Stomach smooth muscle (tissue), 2 donors: ENCODE measurements around the gene KHK.
A peak's percentile ranks its signal among the peaks of the same experiment; 100 is the strongest.

Source experiments
- H3K27ac ChIP-seq: one replicate; pipeline ENCODE4 v1.7.0; 2013; ENCODE audit warnings: mild to moderate bottlenecking, low read length, inconsistent platforms
- H3K27me3 ChIP-seq, 2 donors: one replicate each; pipeline ENCODE4 v1.7.0; 2013; ENCODE audit warnings: low read length in 2 of 2; ENCODE audit not compliant: insufficient read depth in 2 of 2, control insufficient read depth in 1 of 2
- H3K36me3 ChIP-seq, 2 donors: one replicate each; pipeline ENCODE4 v1.7.0; 2013; ENCODE audit warnings: low read length in 2 of 2; ENCODE audit not compliant: control insufficient read depth in 2 of 2, insufficient read depth in 2 of 2
- H3K4me1 ChIP-seq: one replicate; pipeline ENCODE4 v1.7.0; 2013; ENCODE audit warnings: low read length; ENCODE audit not compliant: control insufficient read depth, insufficient read depth
- H3K4me3 ChIP-seq, 2 donors: one replicate each; pipeline ENCODE4 v1.7.0; 2013; ENCODE audit warnings: low read length in 2 of 2
- H3K9ac ChIP-seq, 2 donors: one replicate each; pipeline ENCODE4 v1.7.0; 2013; ENCODE audit warnings: low read length in 2 of 2, mild to moderate bottlenecking in 1 of 2
- H3K9me3 ChIP-seq, 2 donors: one replicate each; pipeline ENCODE4 v1.7.0; 2013; ENCODE audit warnings: low read length in 2 of 2; ENCODE audit not compliant: control insufficient read depth in 2 of 2
- donor health status: healthy.
- donor health status: Pancreatic carcinoma.

Gene KHK

GRCh38 chr2:27049422-27050280 lies 36.9 kb upstream of the KHK start:
- H3K27me3 ChIP-seq: no peaks in the 10 kb centered on the region
- H3K36me3 ChIP-seq: peaks cover 8 to 11% of the 10 kb centered on the region in 2 donors
- peak overlapping the region; percentile 78 to 97 for H3K4me3 ChIP-seq
- H3K4me1 ChIP-seq: peaks cover 23% of the 10 kb centered on the region
- H3K27ac ChIP-seq: peak overlapping the region; percentile 75
- no peaks in the 10 kb centered on the region for H3K9me3 ChIP-seq
- H3K9ac ChIP-seq: peak overlapping the region; percentile 74 to 77

DNA sequence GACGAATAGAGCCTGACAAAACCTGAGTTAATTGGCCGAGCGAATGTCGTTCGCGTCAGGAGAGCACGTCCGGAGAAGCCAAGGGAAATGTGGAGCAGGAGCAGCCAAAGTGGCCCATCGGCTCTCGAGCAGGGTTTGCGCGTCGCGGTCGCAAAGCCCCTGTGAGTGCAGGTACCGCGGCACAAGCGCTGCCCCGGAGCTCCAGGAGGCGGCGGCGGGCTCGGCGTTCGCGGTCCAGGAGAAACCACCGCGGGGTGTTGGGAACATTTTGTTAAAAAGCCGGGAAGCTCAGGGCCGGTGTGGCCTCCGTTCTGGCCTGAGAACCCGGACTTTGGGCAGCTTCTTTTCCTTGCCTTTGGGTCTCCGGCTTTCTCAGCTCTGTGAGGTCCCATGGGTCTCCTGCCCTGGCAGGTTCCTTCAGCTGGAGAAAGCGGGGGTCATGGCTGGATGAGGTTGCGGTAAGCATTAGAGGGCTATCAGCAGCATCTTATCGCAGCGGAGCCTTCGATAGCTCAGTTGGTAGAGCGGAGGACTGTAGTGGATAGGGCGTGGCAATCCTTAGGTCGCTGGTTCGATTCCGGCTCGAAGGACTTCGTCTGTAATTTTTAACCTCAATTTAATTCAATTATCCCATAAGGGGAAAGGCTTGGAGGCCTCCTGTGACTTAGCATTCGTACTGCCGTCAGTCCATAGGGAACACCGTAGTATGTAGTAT lies 36.1 kb upstream of the KHK start:
- peaks cover 16 to 18% of the 10 kb centered on the region in 2 donors for H3K36me3 ChIP-seq
- peak overlapping the region; percentile 74 to 77 for H3K9ac ChIP-seq
- H3K4me3 ChIP-seq: peak overlapping the region; percentile 78 to 97
- H3K9me3 ChIP-seq: no peaks in the 10 kb centered on the region
- peak overlapping the region; percentile 75 for H3K27ac ChIP-seq
- H3K4me1 ChIP-seq: peaks cover 23% of the 10 kb centered on the region
- H3K27me3 ChIP-seq: no peaks in the 10 kb centered on the region

GRCh38 chr2:27050996-27051901 lies 35.3 kb upstream of the KHK start, which contains the start of gene AGBL5:
Gene AGBL5 (plus strand): TSS chr2:27051668. CDS start chr2:27052959, 1,291 bp downstream.
- Histone ChIP-seq H3K9me3 (no peaks in the 10 kb centered on the region), H3K4me1 (peaks cover 23% of the 10 kb centered on the region), H3K36me3 (peaks cover 24 to 25% of the 10 kb centered on the region in 2 donors), H3K9ac (peak within 1 kb of the TSS; percentile 76 to 77), H3K27me3 (no peaks in the 10 kb centered on the region), H3K4me3 (peak within 1 kb of the TSS; percentile 78 to 97), H3K27ac (peak within 1 kb of the TSS; percentile 75)

DNA sequence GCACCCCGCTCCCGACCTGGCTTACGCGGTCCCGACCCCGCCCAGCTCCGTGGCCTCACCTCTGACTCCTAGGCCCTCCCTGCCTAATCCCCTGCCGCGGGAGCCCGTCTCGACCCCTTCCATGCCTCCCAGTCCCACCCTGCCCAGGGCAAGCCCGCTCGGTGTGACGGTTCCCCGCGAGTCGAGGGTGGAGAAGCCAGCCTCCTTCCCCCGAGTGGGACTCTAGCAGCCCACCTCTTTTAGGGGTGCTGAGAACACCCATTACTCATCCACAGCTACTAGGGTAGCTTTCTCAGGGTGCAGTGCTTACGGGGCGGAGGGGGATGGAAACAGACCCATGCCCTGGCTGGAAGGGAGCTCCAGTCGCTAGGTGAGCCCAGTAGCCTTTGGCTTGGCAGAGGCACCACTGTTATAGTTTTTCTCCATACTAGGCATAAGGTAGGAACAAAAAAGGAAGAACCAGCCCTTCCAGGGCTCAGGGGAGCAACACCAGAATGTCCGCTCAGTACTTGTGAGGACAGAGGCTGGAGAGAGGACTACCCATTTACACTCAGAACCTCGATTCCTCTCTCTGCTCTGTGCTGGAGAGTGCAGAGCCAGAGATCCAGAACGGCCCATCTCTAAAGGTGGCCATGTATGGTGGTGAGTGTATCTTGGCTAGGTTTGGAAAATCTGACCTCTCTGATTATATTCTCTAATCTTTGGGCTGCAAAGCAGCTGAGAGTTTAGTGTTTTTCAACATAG lies 34.5 kb upstream of the KHK start:
- Histone ChIP-seq H3K4me3 (peak overlapping the region; percentile 73 to 78), H3K27me3 (no peaks in the 10 kb centered on the region), H3K9ac (peak overlapping the region; percentile 76 to 77), H3K36me3 (peaks cover 30 to 31% of the 10 kb centered on the region in 2 donors), H3K27ac (peak overlapping the region; percentile 75), H3K9me3 (no peaks in the 10 kb centered on the region), H3K4me1 (peaks cover 23% of the 10 kb centered on the region)

DNA sequence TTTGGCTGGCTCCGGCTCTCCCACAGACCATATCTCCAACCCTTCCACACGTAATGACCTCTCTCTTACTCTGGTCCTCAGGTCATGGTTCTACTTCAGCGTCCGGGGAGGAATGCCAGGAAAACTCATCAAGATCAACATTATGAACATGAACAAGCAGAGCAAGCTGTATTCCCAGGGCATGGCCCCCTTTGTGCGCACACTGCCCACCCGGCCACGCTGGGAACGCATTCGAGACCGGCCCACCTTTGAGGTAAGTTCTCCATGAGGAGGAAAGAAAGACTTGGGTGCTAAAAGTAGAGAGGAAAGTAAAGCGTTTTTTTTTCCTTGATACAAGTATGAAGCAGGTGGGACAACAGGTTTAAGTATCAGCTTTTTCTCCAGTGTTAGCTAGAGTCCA lies 33.3 kb upstream of the KHK start:
- H3K27me3 ChIP-seq: no peaks in the 10 kb centered on the region
- H3K9ac ChIP-seq: no peak overlapping the region
- H3K27ac ChIP-seq: peak overlapping the region; percentile 75
- no peaks in the 10 kb centered on the region for H3K9me3 ChIP-seq
- no peak overlapping the region for H3K4me3 ChIP-seq
- H3K4me1 ChIP-seq: peaks cover 23% of the 10 kb centered on the region
- H3K36me3 ChIP-seq: peaks cover 34 to 38% of the 10 kb centered on the region in 2 donors

DNA sequence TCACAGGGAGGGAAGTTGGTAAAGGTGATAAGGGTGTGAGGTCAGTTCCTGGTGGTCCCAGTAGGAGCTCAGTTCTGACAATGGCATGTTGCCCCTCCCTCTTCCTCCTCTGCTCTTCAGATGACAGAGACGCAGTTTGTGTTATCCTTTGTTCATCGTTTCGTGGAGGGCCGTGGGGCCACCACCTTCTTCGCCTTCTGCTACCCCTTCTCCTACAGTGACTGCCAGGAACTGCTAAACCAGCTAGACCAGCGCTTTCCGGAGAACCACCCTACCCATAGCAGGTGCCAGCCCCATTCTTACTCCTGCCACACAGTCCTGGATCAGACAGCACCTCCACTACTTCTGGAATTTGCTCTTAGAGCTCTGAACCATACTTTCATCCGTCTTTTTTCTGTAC lies 32.8 kb upstream of the KHK start:
- no peaks in the 10 kb centered on the region for H3K9me3 ChIP-seq
- peak overlapping the region; percentile 75 for H3K27ac ChIP-seq
- peaks cover 23% of the 10 kb centered on the region for H3K4me1 ChIP-seq
- H3K4me3 ChIP-seq: no peak overlapping the region
- H3K9ac ChIP-seq: no peak overlapping the region
- no peaks in the 10 kb centered on the region for H3K27me3 ChIP-seq
- peaks cover 38 to 42% of the 10 kb centered on the region in 2 donors for H3K36me3 ChIP-seq

DNA sequence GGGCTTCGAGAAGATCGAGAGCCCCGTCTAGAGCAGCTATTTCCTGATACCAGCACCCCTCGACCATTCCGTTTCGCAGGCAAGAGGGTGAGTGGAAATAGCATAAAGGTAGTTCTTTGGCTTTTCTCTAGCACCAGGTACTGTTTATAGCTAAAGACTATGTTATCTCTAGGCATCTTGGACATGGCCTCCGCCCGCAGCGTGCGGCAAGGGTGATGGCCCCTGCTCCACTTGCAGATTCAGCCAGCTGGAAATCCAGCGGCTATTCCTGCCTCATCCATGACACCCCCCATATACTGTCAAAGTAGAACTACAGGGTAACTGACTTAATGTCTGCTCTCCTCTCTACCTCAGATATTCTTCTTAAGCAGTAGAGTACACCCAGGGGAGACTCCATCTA lies 31.9 kb upstream of the KHK start:
- no peak overlapping the region for H3K4me3 ChIP-seq
- no peak overlapping the region for H3K9ac ChIP-seq
- peaks cover 38 to 45% of the 10 kb centered on the region in 2 donors for H3K36me3 ChIP-seq
- H3K27ac ChIP-seq: no peak overlapping the region
- H3K27me3 ChIP-seq: no peaks in the 10 kb centered on the region
- H3K4me1 ChIP-seq: peaks cover 16% of the 10 kb centered on the region
- no peaks in the 10 kb centered on the region for H3K9me3 ChIP-seq

DNA sequence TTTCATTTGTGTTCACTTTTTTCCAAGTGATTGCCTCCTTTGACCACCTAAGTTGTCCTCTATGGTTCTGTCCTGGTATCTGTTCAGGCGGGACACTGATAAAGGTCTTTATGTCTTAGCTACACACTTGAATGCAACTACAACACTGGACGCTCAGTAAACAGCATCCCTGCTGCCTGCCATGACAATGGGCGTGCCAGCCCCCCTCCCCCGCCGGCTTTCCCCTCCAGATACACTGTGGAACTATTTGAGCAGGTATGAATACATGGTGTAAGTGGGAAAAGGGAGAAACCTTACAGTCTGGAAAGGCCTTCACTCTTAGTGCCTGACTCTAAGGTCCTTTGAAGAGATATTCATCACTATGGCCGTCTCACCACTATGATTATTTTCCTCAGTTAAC lies 29.4 kb upstream of the KHK start:
- H3K36me3 ChIP-seq: peaks cover 41 to 48% of the 10 kb centered on the region in 2 donors
- H3K9me3 ChIP-seq: no peaks in the 10 kb centered on the region
- H3K27ac ChIP-seq: no peak overlapping the region
- no peak overlapping the region for H3K9ac ChIP-seq
- H3K4me3 ChIP-seq: no peak overlapping the region
- H3K4me1 ChIP-seq: peaks cover 3% of the 10 kb centered on the region
- no peaks in the 10 kb centered on the region for H3K27me3 ChIP-seq

GRCh38 chr2:27058210-27058609 lies 28.4 kb upstream of the KHK start:
- no peak overlapping the region for H3K27ac ChIP-seq
- H3K9me3 ChIP-seq: no peaks in the 10 kb centered on the region
- H3K9ac ChIP-seq: peak overlapping the region in 1 of 2 donors; percentile 5
- no peaks in the 10 kb centered on the region for H3K4me1 ChIP-seq
- no peaks in the 10 kb centered on the region for H3K27me3 ChIP-seq
- H3K4me3 ChIP-seq: no peak overlapping the region
- peaks cover 41 to 53% of the 10 kb centered on the region in 2 donors for H3K36me3 ChIP-seq
